OCI-LY7 (cell line): ENCODE data around the gene MAS1L.

Source experiments
- EZH2phosphoT487 ChIP-seq: fragments of 200-600 bp; sonication (generic); IDR thresholded peaks from 2 replicates; pipeline ENCODE4 v1.6.1; 2018; ENCODE audit warnings: low read depth, borderline replicate concordance, mild to moderate bottlenecking, mixed run types, antibody characterized with exemption, low read length, moderate library complexity, mixed read lengths
- TF ChIP-seq, protein P1 (sequence below): fragments of 200-600 bp; sonication (generic); conservative IDR thresholded peaks from 2 replicates; pipeline ENCODE4 v1.5.1; 2014; ENCODE audit warnings: mild to moderate bottlenecking, antibody characterized with exemption, low read length, moderate library complexity, mixed read lengths

GRCh38 chr6:29490552-29490951 is 2.8 kb upstream of the MAS1L start:
- TF ChIP-seq, protein P1, sequence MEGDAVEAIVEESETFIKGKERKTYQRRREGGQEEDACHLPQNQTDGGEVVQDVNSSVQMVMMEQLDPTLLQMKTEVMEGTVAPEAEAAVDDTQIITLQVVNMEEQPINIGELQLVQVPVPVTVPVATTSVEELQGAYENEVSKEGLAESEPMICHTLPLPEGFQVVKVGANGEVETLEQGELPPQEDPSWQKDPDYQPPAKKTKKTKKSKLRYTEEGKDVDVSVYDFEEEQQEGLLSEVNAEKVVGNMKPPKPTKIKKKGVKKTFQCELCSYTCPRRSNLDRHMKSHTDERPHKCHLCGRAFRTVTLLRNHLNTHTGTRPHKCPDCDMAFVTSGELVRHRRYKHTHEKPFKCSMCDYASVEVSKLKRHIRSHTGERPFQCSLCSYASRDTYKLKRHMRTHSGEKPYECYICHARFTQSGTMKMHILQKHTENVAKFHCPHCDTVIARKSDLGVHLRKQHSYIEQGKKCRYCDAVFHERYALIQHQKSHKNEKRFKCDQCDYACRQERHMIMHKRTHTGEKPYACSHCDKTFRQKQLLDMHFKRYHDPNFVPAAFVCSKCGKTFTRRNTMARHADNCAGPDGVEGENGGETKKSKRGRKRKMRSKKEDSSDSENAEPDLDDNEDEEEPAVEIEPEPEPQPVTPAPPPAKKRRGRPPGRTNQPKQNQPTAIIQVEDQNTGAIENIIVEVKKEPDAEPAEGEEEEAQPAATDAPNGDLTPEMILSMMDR: no peak
- no peak for TF ChIP-seq EZH2phosphoT487
